Measurements from ENCODE around the gene GEN1. TPM values are rescaled to one million over a fixed set of nuclear protein-coding genes. Genes with fewer than 3 reads are reported as not detected.

Gene GEN1
- total and polyA plus RNA-seq, 8 donors, result 7.5 to 31.4 (median 16.8) TPM

DNA sequence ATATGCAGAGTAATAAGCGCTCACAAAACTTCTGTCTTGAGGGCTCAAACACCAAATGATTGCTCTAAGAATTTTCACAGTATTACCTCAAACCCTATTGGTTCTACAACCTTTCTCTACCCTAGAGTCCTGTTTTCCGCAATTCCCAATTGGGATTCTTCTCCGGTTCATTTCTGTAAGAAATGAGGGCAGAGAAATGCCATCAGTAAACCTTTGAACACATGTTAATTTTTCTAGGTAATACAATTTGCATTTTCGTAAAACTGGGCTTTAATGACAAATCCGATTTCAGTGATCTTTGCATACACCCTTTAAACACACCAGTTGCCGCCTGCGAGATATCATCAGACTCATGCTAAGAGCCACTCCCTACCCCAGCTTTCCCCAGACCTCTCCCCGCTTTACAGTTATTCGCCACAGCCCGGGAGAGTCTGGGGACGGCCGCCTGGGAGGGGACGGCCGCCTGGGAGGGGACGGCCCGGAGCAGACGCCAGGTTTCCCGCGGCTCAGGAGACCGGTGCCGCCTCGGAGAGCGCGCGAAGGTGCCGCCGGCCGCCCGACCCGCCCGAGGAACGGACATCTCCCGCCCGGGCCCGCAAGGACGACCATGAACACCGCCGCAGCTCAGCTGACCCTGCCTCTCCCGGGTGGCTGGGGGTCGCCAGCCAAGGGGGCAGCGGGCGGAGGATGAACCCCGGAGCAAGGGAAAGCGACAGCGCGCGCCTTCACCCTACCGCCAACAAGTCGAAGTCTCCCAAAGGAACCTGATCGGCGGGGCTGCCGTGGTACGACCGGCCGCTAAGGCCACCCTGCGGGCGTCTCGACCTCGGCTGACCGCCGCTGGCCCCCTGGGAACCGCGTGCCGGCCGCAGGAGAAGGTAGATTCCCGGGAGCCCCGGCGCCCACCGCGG, 791 bp upstream of the GEN1 start:
- H3K27ac ChIP-seq, result peak overlapping the region; percentile 97 to 99
- no peaks in the 10 kb centered on the region for H3K9me3 ChIP-seq
- ATAC-seq (peak; percentile 82), DNase-seq (peak in 3 of 4 donors; percentile 46 to 89 (median 58))
- peak overlapping the region; percentile 89 to 93 for H3K4me3 ChIP-seq
- H3K4me1 ChIP-seq, result peaks cover 0 to 33% of the 10 kb centered on the region in 2 donors
- H3K36me3 ChIP-seq, result no peaks in the 10 kb centered on the region
- TF ChIP-seq, protein P1, sequence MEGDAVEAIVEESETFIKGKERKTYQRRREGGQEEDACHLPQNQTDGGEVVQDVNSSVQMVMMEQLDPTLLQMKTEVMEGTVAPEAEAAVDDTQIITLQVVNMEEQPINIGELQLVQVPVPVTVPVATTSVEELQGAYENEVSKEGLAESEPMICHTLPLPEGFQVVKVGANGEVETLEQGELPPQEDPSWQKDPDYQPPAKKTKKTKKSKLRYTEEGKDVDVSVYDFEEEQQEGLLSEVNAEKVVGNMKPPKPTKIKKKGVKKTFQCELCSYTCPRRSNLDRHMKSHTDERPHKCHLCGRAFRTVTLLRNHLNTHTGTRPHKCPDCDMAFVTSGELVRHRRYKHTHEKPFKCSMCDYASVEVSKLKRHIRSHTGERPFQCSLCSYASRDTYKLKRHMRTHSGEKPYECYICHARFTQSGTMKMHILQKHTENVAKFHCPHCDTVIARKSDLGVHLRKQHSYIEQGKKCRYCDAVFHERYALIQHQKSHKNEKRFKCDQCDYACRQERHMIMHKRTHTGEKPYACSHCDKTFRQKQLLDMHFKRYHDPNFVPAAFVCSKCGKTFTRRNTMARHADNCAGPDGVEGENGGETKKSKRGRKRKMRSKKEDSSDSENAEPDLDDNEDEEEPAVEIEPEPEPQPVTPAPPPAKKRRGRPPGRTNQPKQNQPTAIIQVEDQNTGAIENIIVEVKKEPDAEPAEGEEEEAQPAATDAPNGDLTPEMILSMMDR (IDR thresholded peaks at IDR 0.05), result no peak
- H3K27me3 ChIP-seq, result no peaks in the 10 kb centered on the region
- intact Hi-C loops (cut with DNase I), result no loop called here

DNA sequence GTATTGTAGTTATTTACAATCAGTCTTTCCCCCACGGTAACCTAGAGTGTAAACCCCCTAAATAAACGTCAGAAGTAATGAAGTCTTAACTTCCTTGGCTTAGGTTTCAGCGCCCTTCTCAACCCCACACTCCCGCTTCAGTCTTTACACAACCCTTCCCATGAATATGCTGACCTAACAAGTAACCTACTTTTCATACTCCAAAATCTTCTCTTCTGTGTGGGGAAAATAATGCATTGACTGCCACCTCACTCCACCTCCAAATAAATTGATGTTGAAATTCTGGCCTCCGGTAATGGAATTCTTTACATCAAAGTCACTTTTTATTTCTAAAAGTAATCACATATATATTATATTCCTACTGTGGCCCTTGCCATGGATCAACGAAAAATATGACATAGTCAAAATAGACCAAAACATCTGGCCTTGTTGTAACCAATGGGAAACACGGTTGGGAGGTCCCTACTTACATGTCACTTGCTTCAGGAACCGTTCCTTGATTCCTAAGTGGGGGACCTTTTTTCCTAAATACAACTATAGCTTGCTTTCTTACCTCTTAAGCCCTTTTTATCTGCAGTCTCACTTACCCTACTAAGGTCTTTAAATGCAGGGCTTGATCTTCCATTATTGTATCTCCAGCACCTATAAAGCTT, 961 bp downstream of the GEN1 start:
- no peaks in the 10 kb centered on the region for H3K9me3 ChIP-seq
- peak overlapping the region; percentile 97 to 99 for H3K27ac ChIP-seq
- TF ChIP-seq, protein P1 (IDR thresholded peaks at IDR 0.05), result no peak
- peaks cover 0 to 37% of the 10 kb centered on the region in 2 donors for H3K4me1 ChIP-seq
- intact Hi-C loops (cut with DNase I), result no loop called here
- no peaks in the 10 kb centered on the region for H3K27me3 ChIP-seq
- no peaks in the 10 kb centered on the region for H3K36me3 ChIP-seq
- no peak for ATAC-seq
- H3K4me3 ChIP-seq, result peak overlapping the region; percentile 89 to 93
- no peak for DNase-seq

DNA sequence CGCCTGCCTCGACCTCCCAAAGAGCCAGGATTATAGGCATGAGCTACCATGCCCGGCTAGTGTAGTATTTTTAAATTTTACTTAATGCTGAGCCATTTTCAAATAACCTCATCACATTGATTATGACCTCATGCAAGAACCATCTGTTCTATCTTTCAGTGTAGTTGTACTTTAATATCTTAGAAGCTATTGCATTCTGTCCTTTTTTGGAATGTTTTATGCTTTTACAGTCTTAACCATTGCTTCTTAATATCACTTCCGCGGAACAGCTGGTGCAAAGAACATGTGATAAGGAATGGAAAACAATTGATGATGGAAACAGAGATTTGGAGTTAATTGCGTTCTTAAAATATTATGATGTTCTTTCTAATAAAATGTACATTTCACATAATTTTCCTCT, 2.7 kb downstream of the GEN1 start:
- TF ChIP-seq, protein P1 (IDR thresholded peaks at IDR 0.05), result no peak
- H3K36me3 ChIP-seq, result peaks cover 0 to 5% of the 10 kb centered on the region in 2 donors
- ATAC-seq, result no peak
- no peak for DNase-seq
- no peak overlapping the region for H3K4me3 ChIP-seq
- H3K9me3 ChIP-seq, result no peaks in the 10 kb centered on the region
- intact Hi-C loops (cut with DNase I), result no loop called here
- H3K27me3 ChIP-seq, result no peaks in the 10 kb centered on the region
- no peak overlapping the region for H3K27ac ChIP-seq
- peaks cover 0 to 33% of the 10 kb centered on the region in 2 donors for H3K4me1 ChIP-seq

DNA sequence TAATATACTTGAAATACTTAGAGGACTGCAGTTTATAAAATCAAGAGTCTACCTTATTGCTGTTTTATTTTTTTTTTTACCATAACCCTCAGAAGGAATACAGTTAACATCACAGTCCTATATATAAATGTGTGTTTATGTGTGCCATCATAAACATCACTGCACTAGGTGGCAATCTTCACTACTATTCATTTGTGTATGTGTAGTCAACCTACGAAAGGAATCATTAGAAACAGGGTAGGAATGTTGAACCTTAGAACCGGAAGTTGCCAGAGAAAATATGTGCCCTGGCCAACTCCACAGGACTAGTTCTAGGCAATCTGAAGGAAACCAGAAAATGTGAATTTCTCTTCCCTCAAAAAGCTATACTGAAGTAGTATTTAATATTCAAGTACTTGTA, 3.4 kb downstream of the GEN1 start:
- Histone ChIP-seq H3K4me1 (peaks cover 0 to 27% of the 10 kb centered on the region in 2 donors), H3K27me3 (no peaks in the 10 kb centered on the region), H3K36me3 (peaks cover 0 to 5% of the 10 kb centered on the region in 2 donors), H3K27ac (no peak overlapping the region), H3K4me3 (no peak overlapping the region), H3K9me3 (no peaks in the 10 kb centered on the region)
- intact Hi-C loops (cut with DNase I), result no loop called here
- DNase-seq, result no peak
- TF ChIP-seq, protein P1 (IDR thresholded peaks at IDR 0.05), result no peak
- no peak for ATAC-seq

DNA sequence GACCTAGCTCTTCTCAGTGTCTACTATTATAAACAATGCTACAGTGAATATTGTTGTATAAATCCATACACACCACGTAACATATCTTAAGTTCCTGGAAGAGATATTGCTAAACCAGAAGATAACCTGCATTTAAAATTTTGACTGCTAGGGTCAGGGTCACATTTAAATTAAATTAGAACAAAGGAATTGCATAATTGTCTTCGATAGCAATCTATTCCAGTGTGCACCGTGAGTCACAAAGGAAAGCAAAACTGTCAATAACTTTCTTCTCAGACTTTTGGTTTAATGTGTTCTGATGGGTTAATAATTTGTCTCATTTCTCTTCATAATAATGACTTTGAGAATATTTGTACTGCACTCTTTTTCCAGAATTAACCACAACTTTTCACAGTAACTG, 4.2 kb downstream of the GEN1 start:
- TF ChIP-seq, protein P1 (IDR thresholded peaks at IDR 0.05), result no peak
- ATAC-seq (no peak), DNase-seq (no peak)
- Histone ChIP-seq H3K4me3 (no peak overlapping the region), H3K4me1 (peaks cover 0 to 19% of the 10 kb centered on the region in 2 donors), H3K9me3 (no peaks in the 10 kb centered on the region), H3K27me3 (no peaks in the 10 kb centered on the region), H3K36me3 (peaks cover 0 to 5% of the 10 kb centered on the region in 2 donors), H3K27ac (no peak overlapping the region)
- intact Hi-C loops (cut with DNase I), result no loop called here
